T-helper 2 cell treated with Interferon-gamma antibody and Interleukin-4, amounts not matched to agents 5 μg/mL and 100 μg/mL, for 36 hours (primary cell): ENCODE results near the gene WDR33.

Experiments used
- DNase-seq: peaks from one replicate; pipeline ENCODE4 v3.0.0; 2021; ENCODE audit warnings: low spot score
- H3K27ac Mint-ChIP-seq: one replicate; pipeline ENCODE4 v1.8.0; 2021; ENCODE audit warnings: mild to moderate bottlenecking, mixed read lengths
- H3K27me3 Mint-ChIP-seq: one replicate; pipeline ENCODE4 v1.8.0; 2021; ENCODE audit warnings: low read depth, mixed read lengths
- H3K36me3 Mint-ChIP-seq: one replicate; pipeline ENCODE4 v1.8.0; 2021; ENCODE audit warnings: low read depth, mixed read lengths
- H3K4me1 Mint-ChIP-seq: one replicate; pipeline ENCODE4 v1.8.0; 2021; ENCODE audit warnings: low read depth, mixed read lengths
- H3K4me3 Mint-ChIP-seq: one replicate; pipeline ENCODE4 v1.8.0; 2022; ENCODE audit warnings: mild to moderate bottlenecking, moderate library complexity, mixed read lengths
- H3K9me3 Mint-ChIP-seq: one replicate; pipeline ENCODE4 v1.8.0; 2021; ENCODE audit warnings: mixed read lengths

Gene WDR33

DNA sequence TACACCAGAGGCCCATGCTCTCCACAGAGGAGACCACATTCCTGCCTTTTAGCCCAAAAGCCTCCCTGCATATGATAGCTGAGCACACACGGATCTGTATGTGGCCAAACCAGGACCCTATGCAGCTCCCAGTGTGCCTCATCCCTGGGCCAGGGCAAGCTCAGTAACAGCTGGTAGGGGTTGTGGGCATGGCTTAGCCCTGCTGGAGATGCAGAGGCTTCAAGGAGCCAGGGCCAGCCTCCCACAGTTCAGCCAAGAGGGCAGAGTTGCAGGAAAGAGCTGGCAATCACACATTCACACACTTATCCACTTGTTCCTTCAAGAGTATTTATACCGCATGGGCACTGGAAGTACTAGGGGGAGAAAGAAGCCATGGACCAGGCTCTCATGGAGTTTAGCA lies 134.1 kb downstream of the WDR33 start:
- Mint-ChIP-seq H3K4me3 (no peak overlapping the region), H3K27me3 (peaks cover 59% of the 10 kb centered on the region), H3K27ac (no peak overlapping the region)

GRCh38 chr2:127675331-127676261 lies 135.4 kb downstream of the WDR33 start, which contains the start of gene LIMS2:
Gene LIMS2, minus strand, starts transcription at chr2:127675530. Its CDS starts 506 bp downstream, at chr2:127675024.
- no peak within 1 kb of the TSS for H3K27ac Mint-ChIP-seq
- H3K36me3 Mint-ChIP-seq = no peaks in the 10 kb centered on the region
- no peak for DNase-seq
- peaks cover 64% of the 10 kb centered on the region for H3K27me3 Mint-ChIP-seq
- peak within 1 kb of the TSS; percentile 73 for H3K4me3 Mint-ChIP-seq
- peaks cover 3% of the 10 kb centered on the region for H3K4me1 Mint-ChIP-seq
- no peaks in the 10 kb centered on the region for H3K9me3 Mint-ChIP-seq

More for the DNA sequence above, 134.1 kb downstream of the WDR33 start:
- H3K9me3 Mint-ChIP-seq = no peaks in the 10 kb centered on the region
- H3K4me1 Mint-ChIP-seq = peaks cover 3% of the 10 kb centered on the region
- DNase-seq = no peak
- no peaks in the 10 kb centered on the region for H3K36me3 Mint-ChIP-seq

DNA sequence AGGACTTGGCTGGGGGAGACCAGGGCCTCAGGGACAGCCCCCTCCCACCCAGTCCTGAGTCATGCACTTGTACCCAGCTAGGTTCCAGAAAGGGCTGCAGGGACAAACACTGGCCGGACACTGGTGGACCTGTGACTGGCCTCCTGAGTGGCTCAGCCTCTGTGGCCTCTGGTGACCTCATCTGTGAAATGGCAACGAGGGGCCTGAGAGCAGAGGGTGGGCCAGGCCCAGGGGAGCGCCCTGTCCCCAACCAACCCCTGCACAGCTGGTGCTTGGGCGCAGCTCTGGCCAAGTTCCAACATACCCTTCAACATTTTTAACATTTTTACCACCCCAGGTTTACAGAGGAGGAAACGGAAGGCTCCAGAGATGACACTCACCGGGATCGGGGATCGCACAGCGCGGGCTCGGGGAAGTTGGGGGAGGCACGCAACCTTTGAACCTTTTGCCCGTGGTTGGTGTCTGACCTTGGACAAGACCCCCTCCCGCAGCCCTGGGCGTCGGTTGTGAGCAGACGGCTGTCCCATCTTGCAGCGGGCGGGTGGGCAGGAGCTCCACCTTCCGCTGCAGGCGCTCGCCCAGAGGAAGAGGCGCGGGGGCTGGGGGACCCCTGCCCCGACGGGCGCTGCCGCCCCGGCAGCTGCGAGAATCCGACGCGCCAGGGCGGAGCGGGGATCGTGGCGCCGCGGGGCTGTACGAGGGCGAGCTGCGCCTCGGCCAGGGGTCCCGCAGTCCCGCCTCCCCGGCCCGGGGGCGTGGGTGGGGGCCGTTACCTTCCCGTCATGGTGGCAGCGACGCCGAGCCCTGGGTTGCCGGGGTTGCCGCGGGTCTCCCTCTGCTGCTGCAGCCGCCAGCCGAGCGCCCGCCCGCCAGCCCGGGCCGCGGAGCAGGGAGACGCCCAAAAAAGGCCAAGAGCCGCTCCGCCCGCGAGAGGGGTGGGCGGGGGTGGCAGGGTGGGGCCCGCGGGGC lies 136.4 kb downstream of the WDR33 start:
- Mint-ChIP-seq H3K27ac (no peak overlapping the region), H3K9me3 (no peaks in the 10 kb centered on the region), H3K36me3 (no peaks in the 10 kb centered on the region), H3K4me1 (peaks cover 3% of the 10 kb centered on the region), H3K4me3 (peak overlapping the region; percentile 73), H3K27me3 (peaks cover 70% of the 10 kb centered on the region)
- no peak for DNase-seq

GRCh38 chr2:127673291-127674069 lies 137.5 kb downstream of the WDR33 start:
- H3K27me3 Mint-ChIP-seq = peaks cover 69% of the 10 kb centered on the region
- no peak for DNase-seq
- H3K27ac Mint-ChIP-seq = no peak overlapping the region
- H3K9me3 Mint-ChIP-seq = no peaks in the 10 kb centered on the region
- peaks cover 3% of the 10 kb centered on the region for H3K4me1 Mint-ChIP-seq
- peak overlapping the region; percentile 19 for H3K4me3 Mint-ChIP-seq
- H3K36me3 Mint-ChIP-seq = no peaks in the 10 kb centered on the region

- Mint-ChIP-seq H3K9me3 (no peaks in the 10 kb centered on the region), H3K4me3 (no peak overlapping the region), H3K36me3 (no peaks in the 10 kb centered on the region), H3K27me3 (peaks cover 65% of the 10 kb centered on the region), H3K4me1 (peaks cover 3% of the 10 kb centered on the region), H3K27ac (no peak overlapping the region)
- no peak for DNase-seq
Observed at GRCh38 chr2:127672341-127673224, 138.4 kb downstream of the WDR33 start.

GRCh38 chr2:127671557-127672302 lies 139.2 kb downstream of the WDR33 start:
- no peak for DNase-seq
- H3K9me3 Mint-ChIP-seq = no peaks in the 10 kb centered on the region
- peaks cover 62% of the 10 kb centered on the region for H3K27me3 Mint-ChIP-seq
- no peak overlapping the region for H3K27ac Mint-ChIP-seq
- no peak overlapping the region for H3K4me3 Mint-ChIP-seq
- H3K36me3 Mint-ChIP-seq = no peaks in the 10 kb centered on the region
- H3K4me1 Mint-ChIP-seq = peaks cover 3% of the 10 kb centered on the region

DNA sequence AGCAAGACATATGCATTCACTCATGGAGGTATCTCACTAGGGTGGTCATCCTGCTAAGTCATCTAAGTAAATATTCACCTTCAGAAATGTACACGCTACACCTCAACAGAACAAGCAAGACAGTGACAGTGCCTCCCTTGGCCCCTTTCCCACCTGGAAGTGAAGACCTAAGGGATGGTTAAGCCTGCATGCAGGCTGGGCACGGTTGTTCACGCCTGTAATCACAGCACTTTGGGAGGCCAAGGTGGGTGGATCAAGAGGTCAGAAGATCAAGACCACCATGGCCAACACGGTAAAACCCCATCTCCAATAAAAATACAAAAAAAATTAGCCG lies 140.0 kb downstream of the WDR33 start:
- H3K27ac Mint-ChIP-seq = no peak overlapping the region
- no peak overlapping the region for H3K4me3 Mint-ChIP-seq
- DNase-seq = no peak
- no peaks in the 10 kb centered on the region for H3K36me3 Mint-ChIP-seq
- no peaks in the 10 kb centered on the region for H3K9me3 Mint-ChIP-seq
- H3K4me1 Mint-ChIP-seq = peaks cover 3% of the 10 kb centered on the region
- peaks cover 62% of the 10 kb centered on the region for H3K27me3 Mint-ChIP-seq

DNA sequence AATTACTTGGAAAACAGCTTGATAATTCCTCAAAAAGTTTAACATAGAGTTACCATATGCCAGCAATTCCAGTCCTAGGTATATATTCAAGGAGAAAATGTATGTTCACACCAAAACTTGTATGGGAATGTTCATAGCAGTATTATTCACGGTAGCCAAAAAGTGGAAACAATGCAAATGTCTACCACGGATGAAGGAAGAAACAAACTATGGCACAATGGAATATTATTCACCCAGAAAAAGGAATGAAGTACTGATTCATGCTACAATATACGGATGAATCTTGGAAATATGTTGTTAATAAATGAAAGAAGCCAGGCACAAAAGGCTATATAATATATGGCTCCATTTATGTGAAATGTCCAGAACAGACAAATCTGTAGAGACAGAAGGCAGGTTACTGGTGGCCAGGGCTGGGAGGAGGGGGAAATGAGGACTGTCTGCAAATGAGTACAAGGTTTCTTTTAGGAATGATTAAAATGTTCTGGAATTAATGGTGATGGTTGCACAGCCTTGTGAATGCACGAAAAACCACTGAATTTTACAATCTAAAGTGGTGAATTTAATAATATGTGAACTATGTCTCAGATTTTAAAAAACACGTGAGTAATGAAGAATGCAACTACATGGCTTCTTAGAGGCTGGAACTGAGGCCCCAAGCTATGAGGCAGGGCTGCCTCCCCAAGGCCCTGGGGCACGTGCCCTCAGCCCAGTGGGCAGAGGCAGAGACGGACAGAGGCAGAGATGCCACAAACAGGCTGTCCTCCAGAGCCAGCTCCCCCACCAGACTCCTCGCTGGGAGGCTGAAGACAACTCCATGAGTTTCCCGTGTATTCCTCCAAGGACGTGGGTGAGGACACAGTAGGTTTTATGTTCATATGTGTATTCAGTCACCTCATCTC lies 140.7 kb downstream of the WDR33 start:
- Mint-ChIP-seq H3K36me3 (no peaks in the 10 kb centered on the region), H3K9me3 (no peaks in the 10 kb centered on the region), H3K27me3 (peaks cover 63% of the 10 kb centered on the region), H3K4me3 (no peak overlapping the region), H3K4me1 (peaks cover 3% of the 10 kb centered on the region), H3K27ac (no peak overlapping the region)
- no peak for DNase-seq

DNA sequence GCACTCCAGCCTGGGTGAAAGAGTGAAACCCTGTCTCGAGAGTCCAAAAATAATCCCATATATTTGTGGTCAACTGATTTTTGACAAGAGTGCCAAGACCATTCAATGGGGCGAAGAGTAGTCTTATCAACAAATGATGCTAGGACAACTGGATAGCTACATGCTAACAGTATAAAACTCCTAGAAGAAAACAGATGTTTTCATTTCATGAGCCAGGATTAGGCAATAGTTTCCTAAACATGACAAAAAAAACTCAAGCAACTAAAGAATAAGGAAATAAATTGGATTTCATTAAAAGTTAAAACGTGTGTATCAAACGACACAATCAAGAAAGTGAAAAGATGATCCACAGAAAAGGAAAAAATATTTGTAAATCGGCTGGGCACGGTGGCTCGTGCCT lies 141.9 kb downstream of the WDR33 start:
- Mint-ChIP-seq H3K9me3 (no peaks in the 10 kb centered on the region), H3K36me3 (no peaks in the 10 kb centered on the region), H3K4me3 (no peak overlapping the region), H3K27ac (no peak overlapping the region), H3K27me3 (peaks cover 66% of the 10 kb centered on the region), H3K4me1 (no peaks in the 10 kb centered on the region)
- no peak for DNase-seq

GRCh38 chr2:127665267-127665893 lies 145.6 kb downstream of the WDR33 start:
- peaks cover 62% of the 10 kb centered on the region for H3K27me3 Mint-ChIP-seq

DNA sequence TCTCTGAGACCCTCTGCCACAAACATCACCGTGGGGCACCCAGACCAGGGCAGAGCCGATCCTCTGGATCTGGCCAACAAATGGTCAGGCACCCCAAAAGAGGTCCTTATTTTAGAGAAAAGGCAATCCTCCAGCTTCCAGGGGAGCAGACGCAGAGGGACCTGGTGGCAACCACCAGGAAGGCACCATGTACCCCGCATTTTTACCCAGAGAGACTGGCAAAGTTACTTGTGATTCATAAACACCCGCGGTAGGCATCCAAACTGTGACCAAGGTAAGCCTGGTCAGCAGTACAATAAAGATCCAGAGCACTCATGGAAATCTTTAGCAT lies 146.1 kb downstream of the WDR33 start:
- H3K36me3 Mint-ChIP-seq = no peaks in the 10 kb centered on the region
- H3K27ac Mint-ChIP-seq = no peak overlapping the region

More at GRCh38 chr2:127665267-127665893, 145.6 kb downstream of the WDR33 start:
- H3K4me1 Mint-ChIP-seq = no peaks in the 10 kb centered on the region
- DNase-seq = no peak
- H3K36me3 Mint-ChIP-seq = no peaks in the 10 kb centered on the region
- no peaks in the 10 kb centered on the region for H3K9me3 Mint-ChIP-seq
- H3K27ac Mint-ChIP-seq = no peak overlapping the region
- H3K4me3 Mint-ChIP-seq = no peak overlapping the region

More for the DNA sequence above, 146.1 kb downstream of the WDR33 start:
- Mint-ChIP-seq H3K27me3 (peaks cover 60% of the 10 kb centered on the region), H3K4me1 (no peaks in the 10 kb centered on the region), H3K9me3 (no peaks in the 10 kb centered on the region), H3K4me3 (no peak overlapping the region)
- DNase-seq = no peak
